GM18951 (cell line): ENCODE measurements around the gene TLR5.
"Not testable (repeated sequence)": the region's sequence is repeated elsewhere in the genome, so short reads cannot be mapped to it uniquely, and the experiment has no call there.

Source experiments
- POLR2A ChIP-seq: IDR thresholded peaks from 4 replicates; pipeline ENCODE4 v1.6.1; 2011; ENCODE audit warnings: mild to moderate bottlenecking; ENCODE audit not compliant: insufficient read length, insufficient read depth; ENCODE audit errors: extremely low read depth
- in situ Hi-C: fragments of 300-500 bp; cut with MboI; formaldehyde crosslinking; loops from one replicate; pipeline ENCODE4 v1.12.0; 2022; ENCODE audit warnings: low sequenced_read_pairs, mixed read lengths, inconsistent platforms; ENCODE audit not compliant: unreplicated experiment

Gene TLR5

GRCh38 chr1:223142795-223143536 lies at the start of gene TLR5:
Gene TLR5, minus strand, starts transcription at chr1:223143248. Its CDS starts 30,217 bp downstream, at chr1:223113031.
- no peak for TF ChIP-seq POLR2A
- in situ Hi-C loops, result no loop called here

GRCh38 chr1:223189903-223190724 lies 47.1 kb upstream of the TLR5 start:
- no peak for TF ChIP-seq POLR2A
- in situ Hi-C loops, result no loop called here

GRCh38 chr1:223189525-223189902 lies 46.5 kb upstream of the TLR5 start:
- in situ Hi-C loops, result no loop called here
- no peak for TF ChIP-seq POLR2A

- TF ChIP-seq POLR2A, result no peak
- in situ Hi-C loops, result no loop called here
Measured at GRCh38 chr1:223188618-223189356, 45.7 kb upstream of the TLR5 start.

GRCh38 chr1:223186800-223187199 lies 43.8 kb upstream of the TLR5 start:
- TF ChIP-seq POLR2A, result no peak
- in situ Hi-C loops, result no loop called here

- TF ChIP-seq POLR2A, result no peak
- in situ Hi-C loops, result no loop called here
Measured at GRCh38 chr1:223183268-223183862, 40.3 kb upstream of the TLR5 start.

GRCh38 chr1:223180731-223181321 lies 37.8 kb upstream of the TLR5 start:
- in situ Hi-C loops, result no loop called here
- no peak for TF ChIP-seq POLR2A

- TF ChIP-seq POLR2A, result no peak
- in situ Hi-C loops, result no loop called here
Measured at GRCh38 chr1:223179786-223180185, 36.7 kb upstream of the TLR5 start.

- in situ Hi-C loops, result no loop called here
- TF ChIP-seq POLR2A, result no peak
Measured at GRCh38 chr1:223179280-223179679, 36.2 kb upstream of the TLR5 start.

GRCh38 chr1:223177681-223178080 lies 34.6 kb upstream of the TLR5 start:
- TF ChIP-seq POLR2A, result no peak
- in situ Hi-C loops, result no loop called here

- in situ Hi-C loops, result no loop called here
- no peak for TF ChIP-seq POLR2A
Measured at GRCh38 chr1:223176437-223176836, 33.4 kb upstream of the TLR5 start.

GRCh38 chr1:223175633-223176032 lies 32.6 kb upstream of the TLR5 start:
- in situ Hi-C loops, result no loop called here
- TF ChIP-seq POLR2A, result no peak

GRCh38 chr1:223175032-223175431 lies 32.0 kb upstream of the TLR5 start:
- in situ Hi-C loops, result no loop called here

GRCh38 chr1:223169458-223169857 lies 26.4 kb upstream of the TLR5 start:
- in situ Hi-C loops, result not testable (repeated sequence)

More at GRCh38 chr1:223175032-223175431, 32.0 kb upstream of the TLR5 start:
- TF ChIP-seq POLR2A, result no peak
